Mesendoderm (in vitro differentiated cells): Measurements from ENCODE around the gene WASL.
A peak's percentile ranks its signal among the peaks of the same experiment; 100 is the strongest.

Source experiments
- DNase-seq: peaks from one replicate; pipeline ENCODE4 v3.0.0; 2013
- H2AK5ac ChIP-seq: 2 replicates; pipeline ENCODE4 v1.6.1; 2013; ENCODE audit warnings: low read length, inconsistent platforms
- H2BK120ac ChIP-seq: 2 replicates; pipeline ENCODE4 v1.6.1; 2013; ENCODE audit warnings: low read depth, mild to moderate bottlenecking, low read length, moderate library complexity, mixed read lengths
- H2BK15ac ChIP-seq: replicated peaks from 2 replicates; pipeline ENCODE4 v1.6.1; 2013; ENCODE audit warnings: low read depth, mild to moderate bottlenecking, moderate library complexity
- H2BK5ac ChIP-seq: 2 replicates; pipeline ENCODE4 v1.6.1; 2013; ENCODE audit warnings: low read length, inconsistent platforms
- H3K18ac ChIP-seq: 2 replicates; pipeline ENCODE4 v1.6.1; 2013; ENCODE audit warnings: mild to moderate bottlenecking, low read length, mixed read lengths
- H3K23ac ChIP-seq: one replicate; pipeline ENCODE4 v1.6.1; 2013; ENCODE audit warnings: low read length
- H3K27ac ChIP-seq: 2 replicates; pipeline ENCODE4 v1.5.1; 2013; ENCODE audit warnings: low read depth, mild to moderate bottlenecking, inconsistent platforms, low read length, moderate library complexity
- H3K27me3 ChIP-seq: 2 replicates; pipeline ENCODE4 v1.6.1; 2013; ENCODE audit warnings: low read length, control low read depth, mild to moderate bottlenecking, inconsistent platforms; ENCODE audit not compliant: insufficient read depth, poor library complexity
- H3K36me3 ChIP-seq: 2 replicates; pipeline ENCODE4 v1.6.1; 2013; ENCODE audit warnings: low read length, inconsistent platforms; ENCODE audit not compliant: control insufficient read depth, insufficient read depth
- H3K4ac ChIP-seq: one replicate; pipeline ENCODE4 v1.6.1; 2013; ENCODE audit warnings: low read depth, mild to moderate bottlenecking, low read length, moderate library complexity
- H3K4me1 ChIP-seq: 2 replicates; pipeline ENCODE4 v1.6.1; 2013; ENCODE audit warnings: low read depth, low read length, inconsistent platforms; ENCODE audit not compliant: control insufficient read depth
- H3K4me2 ChIP-seq: 2 replicates; pipeline ENCODE4 v1.6.1; 2013; ENCODE audit warnings: low read length
- H3K4me3 ChIP-seq: 2 replicates; pipeline ENCODE4 v1.5.1; 2013; ENCODE audit warnings: mild to moderate bottlenecking, low read length
- H3K56ac ChIP-seq: one replicate; pipeline ENCODE4 v1.6.1; 2013; ENCODE audit warnings: low read length
- H3K79me1 ChIP-seq: 2 replicates; pipeline ENCODE4 v1.6.1; 2013; ENCODE audit warnings: low read length, inconsistent platforms
- H3K79me2 ChIP-seq: 2 replicates; pipeline ENCODE4 v1.6.1; 2013; ENCODE audit warnings: mild to moderate bottlenecking, low read length; ENCODE audit not compliant: control insufficient read depth, insufficient read depth
- H3K9ac ChIP-seq: 2 replicates; pipeline ENCODE4 v1.6.1; 2013; ENCODE audit warnings: low read length, inconsistent platforms
- H4K5ac ChIP-seq: one replicate; pipeline ENCODE4 v1.6.1; 2013; ENCODE audit warnings: low read length
- H4K8ac ChIP-seq: one replicate; pipeline ENCODE4 v1.6.1; 2013; ENCODE audit warnings: low read depth, mild to moderate bottlenecking, control low read depth, low read length, moderate library complexity
- WGBS: extraction: QIAGEN DNeasy Blood & Tissue Kit; methylation state at CpG from one replicate; pipeline ENCODE4 v1.1.7; 2013; ENCODE audit warnings: low lambda C conversion rate, missing lambda C conversion rate; ENCODE audit not compliant: insufficient coverage; ENCODE audit errors: extremely low coverage; 5-methylcytosine and 5-hydroxymethylcytosine counted together

Gene WASL

DNA sequence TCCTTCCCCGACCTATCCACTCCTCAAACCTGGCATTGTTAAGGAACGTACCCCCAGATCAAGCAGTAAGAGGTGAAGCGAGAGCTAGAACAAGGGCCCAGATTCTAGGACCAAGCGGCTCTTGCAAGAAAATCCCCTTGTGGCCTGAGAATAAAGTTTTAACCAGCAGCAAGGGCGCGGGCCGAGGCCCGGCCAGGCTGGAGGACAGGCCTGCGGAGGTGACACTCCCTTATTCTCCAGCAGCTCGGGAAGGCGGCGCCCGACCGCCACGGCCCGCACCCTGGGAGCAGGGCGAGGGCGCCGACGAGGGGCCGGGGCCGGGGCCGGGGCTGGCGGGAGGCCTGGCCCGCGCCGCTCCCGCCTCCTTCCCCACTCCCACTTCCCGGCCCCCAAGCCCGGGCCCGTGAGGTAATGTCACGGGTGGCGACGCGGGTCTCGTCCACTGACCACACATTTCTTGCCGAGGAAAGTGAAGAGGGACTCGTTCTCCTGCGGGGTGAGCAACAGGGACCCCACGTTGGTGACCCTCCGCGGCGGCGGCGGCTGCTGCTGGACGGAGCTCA, 551 bp downstream of the WASL start:
- WGBS, result no CpG with 5 or more reads among the region's 46 CpGs
- peak overlapping the region; percentile 25 for H3K4me2 ChIP-seq
- H3K36me3 ChIP-seq, result no peaks in the 10 kb centered on the region
- peaks cover 45% of the 10 kb centered on the region for H3K79me2 ChIP-seq
- peak overlapping the region; percentile 85 for H3K18ac ChIP-seq
- H2BK5ac ChIP-seq, result peak overlapping the region; percentile 77
- H3K56ac ChIP-seq, result peak overlapping the region; percentile 97
- H3K23ac ChIP-seq, result no peak overlapping the region
- peak; percentile 67 for DNase-seq
- H4K5ac ChIP-seq, result no peak overlapping the region
- no peaks in the 10 kb centered on the region for H3K79me1 ChIP-seq
- H3K4ac ChIP-seq, result peak overlapping the region; percentile 41
- no peak overlapping the region for H2AK5ac ChIP-seq
- no peaks in the 10 kb centered on the region for H3K4me1 ChIP-seq
- no peak overlapping the region for H2BK15ac ChIP-seq
- H3K27me3 ChIP-seq, result no peaks in the 10 kb centered on the region
- peak overlapping the region; percentile 96 for H3K27ac ChIP-seq
- peak overlapping the region; percentile 98 for H3K9ac ChIP-seq
- peak overlapping the region; percentile 76 for H2BK120ac ChIP-seq
- H4K8ac ChIP-seq, result no peak overlapping the region
- H3K4me3 ChIP-seq, result peak overlapping the region; percentile 57

DNA sequence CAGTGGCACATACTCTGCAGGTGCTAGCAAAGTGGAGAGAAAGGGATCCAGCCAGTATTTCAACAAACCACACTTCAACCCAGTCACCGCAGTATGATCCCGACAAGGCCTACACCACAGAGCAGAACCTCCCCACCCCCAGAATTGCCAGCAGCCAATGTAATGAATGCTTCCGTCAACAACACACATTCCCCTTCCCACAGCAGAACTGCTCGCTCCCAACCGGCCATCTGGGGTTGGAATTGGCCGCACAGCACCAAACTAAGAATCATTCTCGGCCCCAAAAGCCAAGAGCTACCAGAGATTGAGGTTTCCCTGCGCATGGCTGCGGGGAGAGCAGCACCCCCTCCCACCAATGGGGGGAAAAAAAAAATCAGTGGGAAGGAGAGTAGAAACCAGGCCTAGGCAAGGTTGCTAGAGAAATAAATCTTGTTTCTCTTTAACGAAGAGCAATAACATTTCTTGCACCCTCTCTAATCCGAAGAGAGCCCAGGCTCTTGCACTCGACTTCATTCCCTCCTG, 1.1 kb downstream of the WASL start:
- Histone ChIP-seq H3K27me3 (no peaks in the 10 kb centered on the region), H2BK15ac (no peak overlapping the region), H3K4me3 (peak overlapping the region; percentile 57), H4K8ac (no peak overlapping the region), H2AK5ac (no peak overlapping the region), H3K18ac (peak overlapping the region; percentile 85), H3K9ac (peak overlapping the region; percentile 98), H3K27ac (peak overlapping the region; percentile 96), H3K36me3 (no peaks in the 10 kb centered on the region), H2BK5ac (peak overlapping the region; percentile 8), H3K79me1 (no peaks in the 10 kb centered on the region), H3K79me2 (peaks cover 51% of the 10 kb centered on the region), H4K5ac (no peak overlapping the region), H3K56ac (peak overlapping the region; percentile 97), H3K4me1 (no peaks in the 10 kb centered on the region), H3K4me2 (peak overlapping the region; percentile 47), H2BK120ac (no peak overlapping the region), H3K4ac (no peak overlapping the region), H3K23ac (no peak overlapping the region)
- peak; percentile 93 for DNase-seq
- no CpG with 5 or more reads among the region's 12 CpGs for WGBS

DNA sequence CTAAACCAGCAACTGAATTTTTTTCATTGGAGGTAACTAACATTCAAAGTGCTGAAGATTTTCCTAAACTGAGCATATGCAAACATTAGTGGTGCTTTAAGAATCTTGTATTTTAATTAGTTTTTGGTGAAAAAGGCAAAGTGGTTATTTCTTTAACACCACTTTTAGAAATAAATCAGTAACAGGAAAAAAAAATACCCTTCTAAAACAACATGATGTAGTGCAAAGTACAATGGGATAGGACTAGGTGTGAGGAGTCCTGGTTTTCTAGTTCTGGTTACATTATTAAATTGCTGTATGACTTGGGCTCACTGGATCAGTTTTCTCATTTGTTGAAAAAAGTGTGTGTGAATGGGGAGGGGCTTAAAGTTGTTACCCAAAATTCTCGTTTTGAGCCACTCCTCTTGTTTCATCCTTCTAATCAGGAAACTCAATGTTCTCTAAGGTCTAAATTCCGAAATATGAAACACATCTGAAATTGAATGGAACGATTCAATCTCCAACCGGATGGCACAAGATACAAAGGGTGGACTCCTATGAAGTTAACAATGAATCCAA, 1.8 kb downstream of the WASL start:
- Histone ChIP-seq H2BK5ac (no peak overlapping the region), H3K27ac (no peak overlapping the region), H3K23ac (no peak overlapping the region), H4K5ac (no peak overlapping the region), H3K4me3 (peak overlapping the region; percentile 18), H3K9ac (peak overlapping the region; percentile 98), H4K8ac (no peak overlapping the region), H3K4me2 (peak overlapping the region; percentile 47), H3K79me2 (peaks cover 53% of the 10 kb centered on the region), H2BK15ac (no peak overlapping the region), H3K36me3 (no peaks in the 10 kb centered on the region), H3K56ac (peak overlapping the region; percentile 63), H3K4me1 (no peaks in the 10 kb centered on the region), H2BK120ac (no peak overlapping the region), H2AK5ac (no peak overlapping the region), H3K4ac (no peak overlapping the region), H3K18ac (no peak overlapping the region), H3K79me1 (no peaks in the 10 kb centered on the region), H3K27me3 (no peaks in the 10 kb centered on the region)
- peak; percentile 13 for DNase-seq
- WGBS, result no CpG with 5 or more reads among the region's 4 CpGs

DNA sequence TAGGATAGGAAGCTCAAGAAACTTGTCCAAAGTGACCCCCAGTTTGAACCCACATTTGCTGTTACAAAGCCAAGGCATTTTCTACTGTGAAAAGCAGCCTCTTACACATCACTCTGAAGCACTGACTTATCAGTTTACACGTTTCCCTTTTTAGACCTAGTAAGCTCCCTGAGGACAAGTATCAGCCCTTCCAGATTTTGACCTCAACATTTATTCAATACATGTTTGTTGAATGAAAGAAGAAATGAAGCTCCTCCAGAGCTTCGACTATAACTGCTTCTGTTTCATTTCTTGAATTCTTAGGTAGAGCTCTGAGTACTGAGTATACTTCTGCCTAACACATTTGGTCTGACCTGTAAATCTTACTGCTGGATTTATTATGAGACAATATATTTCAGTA, 2.7 kb downstream of the WASL start:
- Histone ChIP-seq H4K5ac (no peak overlapping the region), H3K4me3 (no peak overlapping the region), H3K4me2 (peak overlapping the region; percentile 1), H2BK120ac (no peak overlapping the region), H3K36me3 (no peaks in the 10 kb centered on the region), H2BK15ac (no peak overlapping the region), H3K79me2 (peaks cover 57% of the 10 kb centered on the region), H2BK5ac (no peak overlapping the region), H3K56ac (peak overlapping the region; percentile 18), H3K4me1 (no peaks in the 10 kb centered on the region), H3K27ac (no peak overlapping the region), H3K27me3 (no peaks in the 10 kb centered on the region), H3K4ac (no peak overlapping the region), H3K9ac (peak overlapping the region; percentile 16), H3K79me1 (no peaks in the 10 kb centered on the region), H4K8ac (no peak overlapping the region), H3K23ac (no peak overlapping the region), H2AK5ac (no peak overlapping the region), H3K18ac (no peak overlapping the region)
- no peak for DNase-seq
- WGBS, result no CpG with 5 or more reads among the region's 2 CpGs

DNA sequence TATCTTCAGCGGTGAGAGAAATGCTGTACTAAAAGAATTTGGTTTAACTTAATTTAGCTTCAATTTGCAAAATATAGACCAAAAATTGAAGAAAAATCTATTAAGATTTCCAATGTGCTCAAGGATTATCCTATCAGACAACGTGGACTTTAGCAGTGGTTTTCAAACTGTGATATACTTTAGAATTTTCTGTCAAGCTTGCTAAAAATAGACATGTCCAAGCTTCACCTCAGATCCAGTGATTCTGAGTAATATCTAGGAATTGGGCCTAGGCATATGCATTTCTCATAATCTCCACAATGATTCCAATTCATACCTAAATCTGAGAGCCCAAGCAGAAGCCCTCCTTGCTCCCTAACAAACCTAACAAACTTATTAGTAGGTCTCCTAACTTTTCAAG, 3.4 kb downstream of the WASL start:
- no CpG with 5 or more reads among the region's 2 CpGs for WGBS
- H4K5ac ChIP-seq, result no peak overlapping the region
- H3K4me2 ChIP-seq, result no peak overlapping the region
- no peak overlapping the region for H3K9ac ChIP-seq
- H2BK5ac ChIP-seq, result no peak overlapping the region
- H3K79me1 ChIP-seq, result peaks cover 3% of the 10 kb centered on the region
- H3K18ac ChIP-seq, result no peak overlapping the region
- no peaks in the 10 kb centered on the region for H3K27me3 ChIP-seq
- H4K8ac ChIP-seq, result no peak overlapping the region
- DNase-seq, result no peak
- no peak overlapping the region for H3K23ac ChIP-seq
- no peak overlapping the region for H2BK15ac ChIP-seq
- H3K4ac ChIP-seq, result no peak overlapping the region
- no peaks in the 10 kb centered on the region for H3K36me3 ChIP-seq
- H3K56ac ChIP-seq, result no peak overlapping the region
- H2BK120ac ChIP-seq, result no peak overlapping the region
- no peak overlapping the region for H2AK5ac ChIP-seq
- H3K4me3 ChIP-seq, result no peak overlapping the region
- peaks cover 63% of the 10 kb centered on the region for H3K79me2 ChIP-seq
- no peaks in the 10 kb centered on the region for H3K4me1 ChIP-seq
- H3K27ac ChIP-seq, result no peak overlapping the region
